Trophoblast cell (in vitro differentiated cells and primary cell): ENCODE results near the gene WBP4.

ENCODE experiments used
- DNase-seq, 2 donors: peaks; one replicate each; pipeline ENCODE4 v3.0.0-alpha.2; 2016
- H2AFZ ChIP-seq: 2 replicates; pipeline ENCODE4 v1.6.1; 2013; ENCODE audit warnings: low read length, moderate library complexity, mild to moderate bottlenecking; ENCODE audit not compliant: insufficient read depth, poor library complexity
- H2AK5ac ChIP-seq: 2 replicates; pipeline ENCODE4 v1.6.1; 2013; ENCODE audit warnings: mild to moderate bottlenecking, low read length
- H2BK120ac ChIP-seq: 2 replicates; pipeline ENCODE4 v1.6.1; 2013; ENCODE audit warnings: low read length, mild to moderate bottlenecking, moderate library complexity; ENCODE audit not compliant: insufficient read depth, poor library complexity
- H2BK12ac ChIP-seq: 2 replicates; pipeline ENCODE4 v1.6.1; 2013; ENCODE audit warnings: mild to moderate bottlenecking, low read length, moderate library complexity
- H2BK5ac ChIP-seq: 2 replicates; pipeline ENCODE4 v1.6.1; 2013; ENCODE audit warnings: low read length, low read depth, moderate library complexity, mild to moderate bottlenecking; ENCODE audit not compliant: poor library complexity
- H3K14ac ChIP-seq: 2 replicates; pipeline ENCODE4 v1.6.1; 2013; ENCODE audit warnings: mild to moderate bottlenecking, low read length
- H3K18ac ChIP-seq: 2 replicates; pipeline ENCODE4 v1.6.1; 2013; ENCODE audit warnings: mild to moderate bottlenecking, low read length
- H3K23ac ChIP-seq: 2 replicates; pipeline ENCODE4 v1.6.1; 2013; ENCODE audit warnings: low read length
- H3K27ac ChIP-seq: 2 replicates; pipeline ENCODE4 v1.5.1; 2013; ENCODE audit warnings: low read depth, mild to moderate bottlenecking, inconsistent platforms, low read length, moderate library complexity
- H3K27me3 ChIP-seq: 2 replicates; pipeline ENCODE4 v1.6.1; 2013; ENCODE audit warnings: inconsistent platforms, mild to moderate bottlenecking, low read length, moderate library complexity; ENCODE audit not compliant: insufficient read depth
- H3K36me3 ChIP-seq, 2 experiments: 1 replicate in 1 of 2; 2 replicates in 1 of 2; pipeline ENCODE4 v1.6.1; 2013; ENCODE audit warnings: low read length in 2 of 2, mild to moderate bottlenecking in 2 of 2, moderate library complexity in 1 of 2; ENCODE audit not compliant: insufficient read depth in 2 of 2, control insufficient read depth in 1 of 2
- H3K4ac ChIP-seq: 2 replicates; pipeline ENCODE4 v1.6.1; 2013; ENCODE audit warnings: low read depth, mild to moderate bottlenecking, low read length, moderate library complexity
- H3K4me1 ChIP-seq, 2 experiments: 1 replicate in 1 of 2; 2 replicates in 1 of 2; pipeline ENCODE4 v1.6.1; 2013; ENCODE audit warnings: low read length in 2 of 2, mild to moderate bottlenecking in 2 of 2, moderate library complexity in 1 of 2; ENCODE audit not compliant: insufficient read depth in 2 of 2, control insufficient read depth in 1 of 2
- H3K4me2 ChIP-seq: 2 replicates; pipeline ENCODE4 v1.6.1; 2013; ENCODE audit warnings: inconsistent platforms, mild to moderate bottlenecking, low read length, moderate library complexity
- H3K4me3 ChIP-seq: 2 replicates; pipeline ENCODE4 v1.5.1; 2013; ENCODE audit warnings: mild to moderate bottlenecking, low read depth, low read length, inconsistent platforms
- H3K79me1 ChIP-seq: one replicate; pipeline ENCODE4 v1.6.1; 2013; ENCODE audit warnings: low read length
- H3K79me2 ChIP-seq: 2 replicates; pipeline ENCODE4 v1.6.1; 2013; ENCODE audit warnings: low read length, mild to moderate bottlenecking; ENCODE audit not compliant: control insufficient read depth, insufficient read depth, poor library complexity
- H3K9ac ChIP-seq: 2 replicates; pipeline ENCODE4 v1.6.1; 2013; ENCODE audit warnings: mild to moderate bottlenecking, low read length
- H3K9me3 ChIP-seq: 2 replicates; pipeline ENCODE4 v1.6.1; 2013; ENCODE audit warnings: low read depth, mild to moderate bottlenecking, control low read depth, inconsistent platforms, low read length; ENCODE audit not compliant: insufficient read depth
- H4K12ac ChIP-seq: 2 replicates; pipeline ENCODE4 v1.6.1; 2013; ENCODE audit warnings: low read depth, mild to moderate bottlenecking, low read length, moderate library complexity
- H4K8ac ChIP-seq: 2 replicates; pipeline ENCODE4 v1.6.1; 2013; ENCODE audit warnings: low read depth, mild to moderate bottlenecking, low read length, moderate library complexity
- H4K91ac ChIP-seq: one replicate; pipeline ENCODE4 v1.6.1; 2013; ENCODE audit warnings: low read depth, mild to moderate bottlenecking, low read length, moderate library complexity
- WGBS: extraction: QIAGEN DNeasy Blood & Tissue Kit; methylation state at CpG from one replicate; pipeline ENCODE4 v1.1.7; 2013; ENCODE audit warnings: missing lambda C conversion rate; ENCODE audit not compliant: insufficient read length, insufficient coverage; ENCODE audit errors: extremely low coverage; 5-methylcytosine and 5-hydroxymethylcytosine counted together

Gene WBP4

GRCh38 chr13:41061914-41062837 is 867 bp downstream of the WBP4 start:
- Histone ChIP-seq H2AK5ac (no peak overlapping the region), H3K27ac (peak overlapping the region; percentile 99), H4K91ac (peak overlapping the region; percentile 92), H2BK5ac (peak overlapping the region; percentile 98), H3K27me3 (no peaks in the 10 kb centered on the region), H3K9me3 (no peaks in the 10 kb centered on the region), H3K79me2 (peaks cover 22% of the 10 kb centered on the region), H3K18ac (peak overlapping the region; percentile 93), H3K23ac (no peak overlapping the region), H4K8ac (peak overlapping the region; percentile 91), H3K14ac (peak overlapping the region; percentile 92), H2AFZ (peak overlapping the region; percentile 62), H3K4me3 (peak overlapping the region; percentile 85), H3K4me2 (peak overlapping the region; percentile 80), H2BK12ac (peak overlapping the region; percentile 76), H3K9ac (peak overlapping the region; percentile 93), H3K36me3 (peaks cover 4 to 6% of the 10 kb centered on the region in 2 experiments), H4K12ac (peak overlapping the region; percentile 92), H3K79me1 (peaks cover 22% of the 10 kb centered on the region), H3K4me1 (peaks cover 5 to 7% of the 10 kb centered on the region in 2 experiments), H3K4ac (peak overlapping the region; percentile 44), H2BK120ac (peak overlapping the region; percentile 92)
- WGBS, result no CpG with 5 or more reads among the region's 24 CpGs
- DNase-seq, result peak in 1 of 2 donors; percentile 85

- no peak overlapping the region for H3K4me2 ChIP-seq
- H2BK120ac ChIP-seq, result no peak overlapping the region
- H3K4me3 ChIP-seq, result no peak overlapping the region
- no peak overlapping the region for H2BK5ac ChIP-seq
- H2AK5ac ChIP-seq, result no peak overlapping the region
- H4K12ac ChIP-seq, result no peak overlapping the region
- H3K9ac ChIP-seq, result no peak overlapping the region
- no peak overlapping the region for H3K18ac ChIP-seq
- no peak overlapping the region for H2BK12ac ChIP-seq
- no peak overlapping the region for H4K91ac ChIP-seq
- H3K9me3 ChIP-seq, result no peaks in the 10 kb centered on the region
- no peak overlapping the region for H3K27ac ChIP-seq
- DNase-seq, result peak in 1 of 2 donors; percentile 44
- H3K23ac ChIP-seq, result no peak overlapping the region
- H3K79me1 ChIP-seq, result peaks cover 22% of the 10 kb centered on the region
- no peak overlapping the region for H3K14ac ChIP-seq
- H3K79me2 ChIP-seq, result peaks cover 13% of the 10 kb centered on the region
- no peaks in the 10 kb centered on the region for H3K27me3 ChIP-seq
- no peak overlapping the region for H2AFZ ChIP-seq
- H3K4me1 ChIP-seq, result no peaks in the 10 kb centered on the region
- WGBS, result no CpG with 5 or more reads among the region's 2 CpGs
- H3K36me3 ChIP-seq, result peaks cover 11 to 12% of the 10 kb centered on the region in 2 experiments
- no peak overlapping the region for H3K4ac ChIP-seq
- no peak overlapping the region for H4K8ac ChIP-seq
Observed at GRCh38 chr13:41064493-41064892, 3.2 kb downstream of the WBP4 start.

GRCh38 chr13:41065078-41065477 is 3.8 kb downstream of the WBP4 start:
- peaks cover 19% of the 10 kb centered on the region for H3K79me1 ChIP-seq
- peaks cover 10% of the 10 kb centered on the region for H3K79me2 ChIP-seq
- H2AFZ ChIP-seq, result no peak overlapping the region
- H3K4ac ChIP-seq, result no peak overlapping the region
- no peaks in the 10 kb centered on the region for H3K4me1 ChIP-seq
- H2BK120ac ChIP-seq, result no peak overlapping the region
- H4K12ac ChIP-seq, result no peak overlapping the region
- no peak overlapping the region for H3K9ac ChIP-seq
- no peaks in the 10 kb centered on the region for H3K9me3 ChIP-seq
- no peak overlapping the region for H4K91ac ChIP-seq
- H3K4me3 ChIP-seq, result no peak overlapping the region
- H2AK5ac ChIP-seq, result no peak overlapping the region
- peaks cover 13 to 14% of the 10 kb centered on the region in 2 experiments for H3K36me3 ChIP-seq
- H2BK12ac ChIP-seq, result no peak overlapping the region
- no peak overlapping the region for H3K14ac ChIP-seq
- no peak overlapping the region for H3K18ac ChIP-seq
- no peak overlapping the region for H3K23ac ChIP-seq
- H2BK5ac ChIP-seq, result no peak overlapping the region
- H3K27ac ChIP-seq, result no peak overlapping the region
- DNase-seq, result peak in 1 of 2 donors; percentile 35
- H3K27me3 ChIP-seq, result no peaks in the 10 kb centered on the region
- H3K4me2 ChIP-seq, result no peak overlapping the region
- H4K8ac ChIP-seq, result no peak overlapping the region

- Histone ChIP-seq H3K23ac (no peak overlapping the region), H3K9ac (no peak overlapping the region), H2BK5ac (no peak overlapping the region), H3K4ac (no peak overlapping the region), H2AFZ (no peak overlapping the region), H3K9me3 (no peaks in the 10 kb centered on the region), H3K14ac (no peak overlapping the region), H4K8ac (no peak overlapping the region), H3K4me3 (no peak overlapping the region), H3K18ac (no peak overlapping the region), H2BK120ac (no peak overlapping the region), H2BK12ac (no peak overlapping the region), H3K79me2 (no peaks in the 10 kb centered on the region), H3K4me1 (no peaks in the 10 kb centered on the region), H2AK5ac (no peak overlapping the region), H3K27me3 (no peaks in the 10 kb centered on the region), H3K4me2 (no peak overlapping the region), H4K12ac (no peak overlapping the region), H3K79me1 (no peaks in the 10 kb centered on the region), H3K27ac (no peak overlapping the region), H3K36me3 (peaks cover 24 to 32% of the 10 kb centered on the region in 2 experiments), H4K91ac (no peak overlapping the region)
- DNase-seq, result no peak
- WGBS, result no CpG with 5 or more reads among the region's 9 CpGs
Observed at GRCh38 chr13:41074523-41074922, 13.2 kb downstream of the WBP4 start.
